HG03139 (cell line): ENCODE results near the gene PCED1A.
A peak's percentile ranks its signal among the peaks of the same experiment; 100 is the strongest.

ENCODE experiments used
- ATAC-seq: cut with Tn5 transposase; IDR thresholded peaks from one replicate; pipeline ENCODE4 v1.9.1; 2021; ENCODE audit not compliant: unreplicated experiment

The PCED1A gene

GRCh38 chr20:2805689-2806350 lies 34.6 kb downstream of the PCED1A start:
- ATAC-seq, result no peak

- no peak for ATAC-seq
These were observed 35.4 kb downstream of the PCED1A start for GRCh38 chr20:2804852-2805688.

- ATAC-seq, result no peak
These were observed 36.2 kb downstream of the PCED1A start for GRCh38 chr20:2804041-2804828.

GRCh38 chr20:2801286-2801728 lies 39.1 kb downstream of the PCED1A start:
- no peak for ATAC-seq

- ATAC-seq, result peak; percentile 58
These were observed 39.8 kb downstream of the PCED1A start, which contains the start of gene CPXM1 for GRCh38 chr20:2800521-2801285. CPXM1 (minus strand) TSS chr20:2800627; CDS start chr20:2800572, 55 bp downstream.

GRCh38 chr20:2799688-2800520 lies 40.6 kb downstream of the PCED1A start:
- peak; percentile 6 for ATAC-seq

- no peak for ATAC-seq
These were observed 41.2 kb downstream of the PCED1A start for GRCh38 chr20:2799271-2799670.

GRCh38 chr20:2798814-2799213 lies 41.6 kb downstream of the PCED1A start:
- ATAC-seq, result no peak

GRCh38 chr20:2798095-2798805 lies 42.2 kb downstream of the PCED1A start:
- ATAC-seq, result no peak

GRCh38 chr20:2797136-2797983 lies 43.1 kb downstream of the PCED1A start:
- ATAC-seq, result no peak

- no peak for ATAC-seq
These were observed 44.3 kb downstream of the PCED1A start for GRCh38 chr20:2796011-2796660.

GRCh38 chr20:2795451-2795850 lies 45.0 kb downstream of the PCED1A start:
- no peak for ATAC-seq

- no peak for ATAC-seq
These were observed 45.5 kb downstream of the PCED1A start for GRCh38 chr20:2794866-2795447.

- ATAC-seq, result no peak
These were observed 46.2 kb downstream of the PCED1A start for GRCh38 chr20:2794202-2794748.

GRCh38 chr20:2793471-2793870 lies 47.0 kb downstream of the PCED1A start:
- ATAC-seq, result no peak
